ENCODE measurements around the gene FKBP9. TPM values are rescaled to one million over a fixed set of nuclear protein-coding genes. Genes with fewer than 3 reads are reported as not detected.
"Not testable (repeated sequence)": the region's sequence is repeated elsewhere in the genome, so short reads cannot be mapped to it uniquely, and the experiment has no call there.

FKBP9 gene
- under 1 TPM; 0.61 to 0.74 TPM for total RNA-seq

- no peak for DNase-seq (ENCODE audit: low spot score)
Measured at GRCh38 chr7:32957326-32958045, at the start of gene FKBP9. Gene FKBP9, plus strand, starts transcription at chr7:32957440. Its CDS starts 134 bp downstream, at chr7:32957574.

GRCh38 chr7:32910195-32910594, 47.0 kb upstream of the FKBP9 start:
- Mint-ChIP-seq H3K4me1 (ENCODE audit: low read depth in 2 of 2) (peaks cover 14 to 17% of the 10 kb centered on the region in 2 donors), H3K36me3 (no peaks in the 10 kb centered on the region), H3K4me3 (no peak overlapping the region), H3K9me3 (no peaks in the 10 kb centered on the region), H3K27me3 (no peaks in the 10 kb centered on the region), H3K27ac (peak overlapping the region in 1 of 2 donors; percentile 0)
- no peak for DNase-seq (ENCODE audit: low spot score)
- no peak for ATAC-seq

More at GRCh38 chr7:32957326-32958045, at the start of gene FKBP9:
- Mint-ChIP-seq H3K27me3 (peaks cover 15 to 20% of the 10 kb centered on the region in 2 donors), H3K36me3 (no peaks in the 10 kb centered on the region), H3K4me1 (ENCODE audit: low read depth in 2 of 2) (peaks cover 4 to 6% of the 10 kb centered on the region in 2 donors), H3K9me3 (no peaks in the 10 kb centered on the region), H3K4me3 (peak within 1 kb of the TSS; percentile 86), H3K27ac (no peak within 1 kb of the TSS)
- ATAC-seq = peak; percentile 74 to 79

GRCh38 chr7:32914184-32914583, 43.1 kb upstream of the FKBP9 start:
- Mint-ChIP-seq H3K36me3 (peaks cover 14% of the 10 kb centered on the region), H3K27me3 (no peaks in the 10 kb centered on the region), H3K27ac (peak overlapping the region in 1 of 2 donors; percentile 52), H3K4me3 (no peak overlapping the region), H3K4me1 (ENCODE audit: low read depth in 2 of 2) (peaks cover 16 to 18% of the 10 kb centered on the region in 2 donors), H3K9me3 (no peaks in the 10 kb centered on the region)
- DNase-seq (ENCODE audit: low spot score) = no peak
- no peak for ATAC-seq

- Mint-ChIP-seq H3K27me3 (no peaks in the 10 kb centered on the region), H3K9me3 (no peaks in the 10 kb centered on the region), H3K27ac (peak overlapping the region in 1 of 2 donors; percentile 46), H3K4me1 (ENCODE audit: low read depth in 2 of 2) (peaks cover 16 to 18% of the 10 kb centered on the region in 2 donors), H3K36me3 (peaks cover 14% of the 10 kb centered on the region), H3K4me3 (no peak overlapping the region)
- DNase-seq (ENCODE audit: low spot score) (no peak), ATAC-seq (peak; percentile 84 to 90)
Measured at GRCh38 chr7:32915041-32915536, 42.2 kb upstream of the FKBP9 start.

- no peak for ATAC-seq
- H3K36me3 Mint-ChIP-seq = peaks cover 14% of the 10 kb centered on the region
- H3K9me3 Mint-ChIP-seq = no peaks in the 10 kb centered on the region
- H3K27me3 Mint-ChIP-seq = no peaks in the 10 kb centered on the region
- H3K27ac Mint-ChIP-seq = peak overlapping the region in 1 of 2 donors; percentile 46
- no peak for DNase-seq (ENCODE audit: low spot score)
- H3K4me3 Mint-ChIP-seq = no peak overlapping the region
- H3K4me1 Mint-ChIP-seq (ENCODE audit: low read depth in 2 of 2) = peaks cover 16 to 18% of the 10 kb centered on the region in 2 donors
Measured at GRCh38 chr7:32916006-32916405, 41.2 kb upstream of the FKBP9 start.

- not testable (repeated sequence) for H3K27me3 Mint-ChIP-seq, H3K9me3 Mint-ChIP-seq, H3K27ac Mint-ChIP-seq
Measured at GRCh38 chr7:32916994-32917393, 40.2 kb upstream of the FKBP9 start.

GRCh38 chr7:32921896-32922295, 35.3 kb upstream of the FKBP9 start:
- H3K9me3 Mint-ChIP-seq = no peaks in the 10 kb centered on the region
- no peak overlapping the region for H3K4me3 Mint-ChIP-seq
- peaks cover 0 to 3% of the 10 kb centered on the region in 2 donors for H3K4me1 Mint-ChIP-seq (ENCODE audit: low read depth in 2 of 2)
- DNase-seq (ENCODE audit: low spot score) = no peak
- no peak for ATAC-seq
- no peaks in the 10 kb centered on the region for H3K27me3 Mint-ChIP-seq
- H3K36me3 Mint-ChIP-seq = peaks cover 12% of the 10 kb centered on the region
- H3K27ac Mint-ChIP-seq = no peak overlapping the region

More at GRCh38 chr7:32916994-32917393, 40.2 kb upstream of the FKBP9 start:
- H3K36me3 Mint-ChIP-seq = peaks cover 14% of the 10 kb centered on the region
- H3K4me1 Mint-ChIP-seq (ENCODE audit: low read depth in 2 of 2) = peaks cover 17 to 18% of the 10 kb centered on the region in 2 donors
- DNase-seq (ENCODE audit: low spot score); H3K4me3 Mint-ChIP-seq; ATAC-seq: not testable (repeated sequence)

- ATAC-seq (no peak), DNase-seq (ENCODE audit: low spot score) (no peak)
- Mint-ChIP-seq H3K4me3 (no peak overlapping the region), H3K27ac (no peak overlapping the region), H3K9me3 (no peaks in the 10 kb centered on the region), H3K27me3 (no peaks in the 10 kb centered on the region), H3K36me3 (peaks cover 7% of the 10 kb centered on the region), H3K4me1 (ENCODE audit: low read depth in 2 of 2) (no peaks in the 10 kb centered on the region)
Measured at GRCh38 chr7:32928785-32929298, 28.4 kb upstream of the FKBP9 start.

GRCh38 chr7:32929430-32930143, 27.7 kb upstream of the FKBP9 start:
- Mint-ChIP-seq H3K4me1 (ENCODE audit: low read depth in 2 of 2) (no peaks in the 10 kb centered on the region), H3K27ac (no peak overlapping the region), H3K36me3 (peaks cover 7% of the 10 kb centered on the region), H3K27me3 (no peaks in the 10 kb centered on the region), H3K4me3 (no peak overlapping the region), H3K9me3 (no peaks in the 10 kb centered on the region)
- DNase-seq (ENCODE audit: low spot score) (no peak), ATAC-seq (no peak)

- H3K36me3 Mint-ChIP-seq = peaks cover 7% of the 10 kb centered on the region
- no peaks in the 10 kb centered on the region for H3K9me3 Mint-ChIP-seq
- no peaks in the 10 kb centered on the region for H3K27me3 Mint-ChIP-seq
Measured at GRCh38 chr7:32930378-32930777, 26.9 kb upstream of the FKBP9 start.

GRCh38 chr7:32935558-32935957, 21.7 kb upstream of the FKBP9 start:
- Mint-ChIP-seq H3K36me3 (no peaks in the 10 kb centered on the region), H3K4me1 (ENCODE audit: low read depth in 2 of 2) (peaks cover 5 to 8% of the 10 kb centered on the region in 2 donors), H3K27ac (no peak overlapping the region), H3K4me3 (no peak overlapping the region), H3K27me3 (no peaks in the 10 kb centered on the region), H3K9me3 (no peaks in the 10 kb centered on the region)
- no peak for ATAC-seq
- DNase-seq (ENCODE audit: low spot score) = no peak

More at GRCh38 chr7:32930378-32930777, 26.9 kb upstream of the FKBP9 start:
- Mint-ChIP-seq H3K4me3 (no peak overlapping the region), H3K4me1 (ENCODE audit: low read depth in 2 of 2) (no peaks in the 10 kb centered on the region), H3K27ac (no peak overlapping the region)
- DNase-seq (ENCODE audit: low spot score) = no peak
- no peak for ATAC-seq

GRCh38 chr7:32936689-32937088, 20.6 kb upstream of the FKBP9 start:
- Mint-ChIP-seq H3K27me3 (no peaks in the 10 kb centered on the region), H3K36me3 (no peaks in the 10 kb centered on the region), H3K9me3 (no peaks in the 10 kb centered on the region), H3K27ac (no peak overlapping the region), H3K4me3 (no peak overlapping the region), H3K4me1 (ENCODE audit: low read depth in 2 of 2) (peaks cover 8 to 12% of the 10 kb centered on the region in 2 donors)
- no peak for DNase-seq (ENCODE audit: low spot score)
- no peak for ATAC-seq

GRCh38 chr7:32937344-32938174, 19.7 kb upstream of the FKBP9 start:
- H3K4me1 Mint-ChIP-seq (ENCODE audit: low read depth in 2 of 2) = peaks cover 16 to 18% of the 10 kb centered on the region in 2 donors
- no peak overlapping the region for H3K4me3 Mint-ChIP-seq
- no peaks in the 10 kb centered on the region for H3K27me3 Mint-ChIP-seq
- DNase-seq (ENCODE audit: low spot score) = no peak
- no peaks in the 10 kb centered on the region for H3K9me3 Mint-ChIP-seq
- H3K36me3 Mint-ChIP-seq = no peaks in the 10 kb centered on the region
- no peak for ATAC-seq
- H3K27ac Mint-ChIP-seq = no peak overlapping the region

Data from natural killer cell treated with Interleukin-12 subunit alpha and Interleukin-12 subunit beta and Interleukin-15 and Interleukin-18, amount 100 ng/mL, for 72 hours (primary cell).